ENCODE measurements around the gene SPATA46.

- no peak for TF ChIP-seq ZNF121 (tag by site-specific recombination; IDR thresholded peaks at IDR 0.05)
- no peak for TF ChIP-seq CTCF (tag by site-specific recombination; IDR thresholded peaks at IDR 0.05)
- no peak for TF ChIP-seq ZFP69B (tag by site-specific recombination; IDR thresholded peaks at IDR 0.05)
- no peak for TF ChIP-seq ZBTB10 (tag by site-specific recombination; IDR thresholded peaks at IDR 0.05)
- no peak for TF ChIP-seq ZNF157 (tag by site-specific recombination; IDR thresholded peaks at IDR 0.05)
- no peak for TF ChIP-seq ZNF169 (tag by site-specific recombination; IDR thresholded peaks at IDR 0.05)
- TF ChIP-seq ZNF335 (tag by site-specific recombination; conservative IDR thresholded peaks at IDR 0.05) = no peak
- TF ChIP-seq SCRT2 (tag by site-specific recombination; IDR thresholded peaks at IDR 0.05) = no peak
These were observed 8.2 kb downstream of the SPATA46 start for GRCh38 chr1:162368451-162368850.

Data from HEK293 (cell line).